Fibroblast of lung (primary cell): ENCODE data around the gene EML3. TPM values are rescaled to one million over a fixed set of nuclear protein-coding genes. Genes with fewer than 3 reads are reported as not detected.

Experiments used
- DNase-seq, 2 donors: peaks; one replicate each; pipeline versions ENCODE4 v3.0.0 to v3.0.0-alpha.2; 2010; ENCODE audit warnings: low read depth in 2 of 2
- H2AFZ ChIP-seq: 2 replicates; pipeline ENCODE4 v1.5.1; 2012; ENCODE audit warnings: low read length, control low read depth, inconsistent platforms
- H3K27ac ChIP-seq: 2 replicates; pipeline ENCODE4 v1.5.1; 2011; ENCODE audit warnings: low read length, control low read depth; ENCODE audit not compliant: insufficient read depth
- H3K27me3 ChIP-seq: 2 replicates; pipeline ENCODE4 v1.5.1; 2011; ENCODE audit warnings: mild to moderate bottlenecking, low read length; ENCODE audit not compliant: control insufficient read depth, insufficient read depth
- H3K36me3 ChIP-seq: 2 replicates; pipeline ENCODE4 v1.5.1; 2011; ENCODE audit warnings: low read length; ENCODE audit not compliant: control insufficient read depth, insufficient read depth
- H3K4me1 ChIP-seq: 2 replicates; pipeline ENCODE4 v1.5.1; 2011; ENCODE audit warnings: low read length; ENCODE audit not compliant: control insufficient read depth, insufficient read depth; ENCODE audit errors: extremely low read depth
- H3K4me2 ChIP-seq: 2 replicates; pipeline ENCODE4 v1.5.1; 2011; ENCODE audit warnings: low read length, control low read depth; ENCODE audit not compliant: insufficient read depth; ENCODE audit errors: extremely low read depth
- H3K4me3 ChIP-seq, 4 experiments: fragments of 200-600 bp in 1 of 4; sonication (generic) in 1 of 4; replicated peaks in 1 of 4; 2 replicates each; pipeline ENCODE4 v1.5.1; 2011 to 2016; ENCODE audit warnings: low read length in 4 of 4, low read depth in 3 of 4, mild to moderate bottlenecking in 3 of 4, control low read depth in 2 of 4, inconsistent platforms in 1 of 4, mixed read lengths in 1 of 4; ENCODE audit not compliant: insufficient read depth in 1 of 4; ENCODE audit errors: control extremely low read depth in 1 of 4
- H3K79me2 ChIP-seq: 2 replicates; pipeline ENCODE4 v1.5.1; 2012; ENCODE audit warnings: mild to moderate bottlenecking, low read length, inconsistent platforms; ENCODE audit not compliant: control insufficient read depth, insufficient read depth
- H3K9ac ChIP-seq: 2 replicates; pipeline ENCODE4 v1.5.1; 2011; ENCODE audit warnings: mild to moderate bottlenecking, low read length, control low read depth; ENCODE audit not compliant: insufficient read depth
- H3K9me3 ChIP-seq: 2 replicates; pipeline ENCODE4 v1.5.1; 2012; ENCODE audit warnings: low read depth, low read length; ENCODE audit not compliant: control insufficient read depth, insufficient read depth
- H4K20me1 ChIP-seq: 2 replicates; pipeline ENCODE4 v1.5.1; 2011; ENCODE audit warnings: low read length; ENCODE audit not compliant: control insufficient read depth, insufficient read depth; ENCODE audit errors: extremely low read depth
- EZH2 ChIP-seq: IDR thresholded peaks from 2 replicates; pipeline ENCODE4 v1.5.1; 2012; ENCODE audit warnings: low read length, control low read depth, mild to moderate bottlenecking; ENCODE audit errors: missing control alignments
- polyA plus RNA-seq, 2 donors: library from polyadenylated mRNA; depleted of rRNA in 1 of 2; stranded (reverse) in 1 of 2; unstranded in 1 of 2; fragments of >200 nt; gene quantifications; 2 replicates each; pipeline ENCODE4 v1.2.1, GENCODE V29; 2011 to 2012; ENCODE audit warnings: missing spikeins in 1 of 2
- total RNA-seq: library from RNA; depleted of rRNA; stranded (reverse); fragments of >200 nt; gene quantifications from 2 replicates; pipeline ENCODE4 v1.2.1, GENCODE V29; 2014
- TF ChIP-seq, protein P1 (sequence below), 2 donors: IDR thresholded peaks in 1 of 2; conservative IDR thresholded peaks in 1 of 2; 1 replicate in 1 of 2; 2 replicates in 1 of 2; pipeline ENCODE4 v1.5.1; 2011 to 2012; ENCODE audit warnings: low read length in 2 of 2, control low read depth in 1 of 2, inconsistent platforms in 1 of 2, low read depth in 1 of 2, mild to moderate bottlenecking in 1 of 2

The EML3 gene
- total and polyA plus RNA-seq, 2 donors (not counting 1 experiment from before 2014, with no cell fraction given): 20.5 to 22.6 TPM

DNA sequence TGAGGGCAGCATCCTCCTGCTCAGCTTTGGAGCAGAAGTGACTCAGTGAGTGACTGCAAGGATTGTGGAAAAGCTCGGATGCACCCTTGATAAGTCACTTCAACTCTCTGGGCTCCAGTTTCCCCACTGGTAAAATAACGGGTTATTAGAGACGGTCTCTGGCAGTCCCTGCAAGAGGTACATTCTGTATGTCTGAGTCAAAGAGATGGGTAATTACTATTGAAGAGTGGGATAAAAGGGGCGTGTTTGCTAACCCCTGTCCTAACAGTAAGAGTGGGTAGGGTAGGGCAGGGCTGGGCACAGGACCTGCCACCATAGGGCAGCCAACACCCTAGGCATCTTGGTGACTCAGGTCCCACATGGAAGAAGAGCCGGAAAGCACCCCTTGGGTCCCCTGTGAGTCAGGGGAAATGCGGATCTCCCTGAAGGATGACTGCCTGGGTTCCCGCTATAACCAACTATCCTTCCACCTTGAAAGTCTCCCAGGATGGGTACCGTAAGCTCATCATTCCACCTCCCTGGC, 58.7 kb downstream of the EML3 start:
- Histone ChIP-seq H3K4me2 (peak overlapping the region; percentile 100), H3K27ac (peak overlapping the region; percentile 99), H3K79me2 (peaks cover 14% of the 10 kb centered on the region), H3K4me1 (peaks cover 48% of the 10 kb centered on the region), H3K36me3 (peaks cover 2% of the 10 kb centered on the region), H3K9me3 (no peaks in the 10 kb centered on the region), H4K20me1 (no peaks in the 10 kb centered on the region), H3K27me3 (no peaks in the 10 kb centered on the region), H3K4me3 (peak overlapping the region in 3 of 4 experiments; percentile 14 to 49 (median 20)), H3K9ac (peak overlapping the region; percentile 17), H2AFZ (no peak overlapping the region)
- no peak for TF ChIP-seq EZH2
- TF ChIP-seq, protein P1, sequence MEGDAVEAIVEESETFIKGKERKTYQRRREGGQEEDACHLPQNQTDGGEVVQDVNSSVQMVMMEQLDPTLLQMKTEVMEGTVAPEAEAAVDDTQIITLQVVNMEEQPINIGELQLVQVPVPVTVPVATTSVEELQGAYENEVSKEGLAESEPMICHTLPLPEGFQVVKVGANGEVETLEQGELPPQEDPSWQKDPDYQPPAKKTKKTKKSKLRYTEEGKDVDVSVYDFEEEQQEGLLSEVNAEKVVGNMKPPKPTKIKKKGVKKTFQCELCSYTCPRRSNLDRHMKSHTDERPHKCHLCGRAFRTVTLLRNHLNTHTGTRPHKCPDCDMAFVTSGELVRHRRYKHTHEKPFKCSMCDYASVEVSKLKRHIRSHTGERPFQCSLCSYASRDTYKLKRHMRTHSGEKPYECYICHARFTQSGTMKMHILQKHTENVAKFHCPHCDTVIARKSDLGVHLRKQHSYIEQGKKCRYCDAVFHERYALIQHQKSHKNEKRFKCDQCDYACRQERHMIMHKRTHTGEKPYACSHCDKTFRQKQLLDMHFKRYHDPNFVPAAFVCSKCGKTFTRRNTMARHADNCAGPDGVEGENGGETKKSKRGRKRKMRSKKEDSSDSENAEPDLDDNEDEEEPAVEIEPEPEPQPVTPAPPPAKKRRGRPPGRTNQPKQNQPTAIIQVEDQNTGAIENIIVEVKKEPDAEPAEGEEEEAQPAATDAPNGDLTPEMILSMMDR (conservative IDR thresholded peaks at IDR 0.05 in 1 of 2, IDR thresholded peaks at IDR 0.05 in 1 of 2; ENCODE audit: low read depth in 1 of 2, low read length in 2 of 2): no peak
- peak; percentile 79 to 93 for DNase-seq

DNA sequence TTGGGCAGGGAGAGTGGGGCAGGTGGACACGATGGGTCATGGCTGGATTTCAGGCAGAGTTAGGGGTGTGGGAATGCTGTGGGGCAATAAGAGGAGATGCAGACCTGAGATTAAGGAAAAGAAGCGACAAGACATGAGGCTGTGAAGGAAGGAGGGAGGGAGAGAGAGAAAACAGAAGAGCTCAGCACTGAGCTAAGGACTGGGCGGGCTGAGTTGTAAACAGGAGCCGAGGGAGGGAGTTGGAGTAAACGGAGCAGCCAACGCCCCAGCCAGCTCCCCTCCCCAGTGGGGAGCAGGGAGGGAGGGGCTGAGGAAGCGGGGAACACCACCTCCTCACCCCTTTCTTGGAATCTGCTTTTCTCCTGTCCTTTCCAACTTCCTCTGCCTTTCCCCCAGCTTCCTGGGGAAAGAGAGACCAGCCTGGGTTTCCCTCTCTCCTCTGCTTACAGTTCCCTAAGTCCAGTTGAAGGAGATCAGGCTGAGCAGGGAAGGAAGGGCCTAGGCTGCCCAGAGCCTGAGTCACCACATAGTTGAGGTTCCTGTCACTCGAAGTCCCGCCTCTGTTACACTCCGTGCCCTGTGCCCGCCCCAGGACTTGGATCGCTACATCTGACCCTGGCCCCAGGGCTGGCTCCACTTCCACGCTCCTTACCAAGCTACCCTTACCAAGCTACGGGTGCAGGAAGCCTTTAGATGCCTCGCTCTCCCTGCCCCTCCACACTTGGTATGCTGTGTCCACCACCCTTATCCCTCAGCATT, 59.3 kb downstream of the EML3 start:
- H3K36me3 ChIP-seq: no peaks in the 10 kb centered on the region
- H3K27ac ChIP-seq: peak overlapping the region; percentile 99
- peaks cover 48% of the 10 kb centered on the region for H3K4me1 ChIP-seq
- no peak for TF ChIP-seq EZH2
- TF ChIP-seq, protein P1 (conservative IDR thresholded peaks at IDR 0.05 in 1 of 2, IDR thresholded peaks at IDR 0.05 in 1 of 2; ENCODE audit: low read depth in 1 of 2, low read length in 2 of 2): no peak
- H4K20me1 ChIP-seq: no peaks in the 10 kb centered on the region
- peak overlapping the region; percentile 100 for H3K4me2 ChIP-seq
- H2AFZ ChIP-seq: peak overlapping the region; percentile 34
- no peaks in the 10 kb centered on the region for H3K9me3 ChIP-seq
- no peaks in the 10 kb centered on the region for H3K27me3 ChIP-seq
- DNase-seq: peak; percentile 96 to 98
- H3K9ac ChIP-seq: peak overlapping the region; percentile 76
- peaks cover 13% of the 10 kb centered on the region for H3K79me2 ChIP-seq
- peak overlapping the region; percentile 47 to 60 (median 50) for H3K4me3 ChIP-seq

- H3K4me3 ChIP-seq: peak overlapping the region; percentile 47 to 60 (median 50)
- H3K36me3 ChIP-seq: no peaks in the 10 kb centered on the region
- peak overlapping the region; percentile 34 for H2AFZ ChIP-seq
- peak overlapping the region; percentile 76 for H3K9ac ChIP-seq
- TF ChIP-seq, protein P1 (conservative IDR thresholded peaks at IDR 0.05 in 1 of 2, IDR thresholded peaks at IDR 0.05 in 1 of 2; ENCODE audit: low read depth in 1 of 2, low read length in 2 of 2): no peak
- no peak for TF ChIP-seq EZH2
- H3K4me1 ChIP-seq: peaks cover 52% of the 10 kb centered on the region
- H4K20me1 ChIP-seq: no peaks in the 10 kb centered on the region
- no peaks in the 10 kb centered on the region for H3K9me3 ChIP-seq
- peak in 1 of 2 donors; percentile 72 for DNase-seq
- H3K79me2 ChIP-seq: peaks cover 18% of the 10 kb centered on the region
- H3K27me3 ChIP-seq: no peaks in the 10 kb centered on the region
- peak overlapping the region; percentile 99 for H3K27ac ChIP-seq
- H3K4me2 ChIP-seq: peak overlapping the region; percentile 100
Observed at GRCh38 chr11:62552485-62553079, 60.0 kb downstream of the EML3 start.
